T-helper 2 cell treated with Interferon-gamma antibody and Interleukin-4, amounts not matched to agents 5 μg/mL and 100 μg/mL, for 36 hours (primary cell): ENCODE measurements around the gene CCDC9.
A peak's percentile ranks its signal among the peaks of the same experiment; 100 is the strongest.
"Not testable (repeated sequence)": the region's sequence is repeated elsewhere in the genome, so short reads cannot be mapped to it uniquely, and the experiment has no call there.

Experiments used
- DNase-seq: peaks from one replicate; pipeline ENCODE4 v3.0.0; 2021; ENCODE audit warnings: low spot score
- H3K27ac Mint-ChIP-seq: one replicate; pipeline ENCODE4 v1.8.0; 2021; ENCODE audit warnings: mild to moderate bottlenecking, mixed read lengths
- H3K27me3 Mint-ChIP-seq: one replicate; pipeline ENCODE4 v1.8.0; 2021; ENCODE audit warnings: low read depth, mixed read lengths
- H3K36me3 Mint-ChIP-seq: one replicate; pipeline ENCODE4 v1.8.0; 2021; ENCODE audit warnings: low read depth, mixed read lengths
- H3K4me1 Mint-ChIP-seq: one replicate; pipeline ENCODE4 v1.8.0; 2021; ENCODE audit warnings: low read depth, mixed read lengths
- H3K4me3 Mint-ChIP-seq: one replicate; pipeline ENCODE4 v1.8.0; 2022; ENCODE audit warnings: mild to moderate bottlenecking, moderate library complexity, mixed read lengths
- H3K9me3 Mint-ChIP-seq: one replicate; pipeline ENCODE4 v1.8.0; 2021; ENCODE audit warnings: mixed read lengths

The CCDC9 gene

DNA sequence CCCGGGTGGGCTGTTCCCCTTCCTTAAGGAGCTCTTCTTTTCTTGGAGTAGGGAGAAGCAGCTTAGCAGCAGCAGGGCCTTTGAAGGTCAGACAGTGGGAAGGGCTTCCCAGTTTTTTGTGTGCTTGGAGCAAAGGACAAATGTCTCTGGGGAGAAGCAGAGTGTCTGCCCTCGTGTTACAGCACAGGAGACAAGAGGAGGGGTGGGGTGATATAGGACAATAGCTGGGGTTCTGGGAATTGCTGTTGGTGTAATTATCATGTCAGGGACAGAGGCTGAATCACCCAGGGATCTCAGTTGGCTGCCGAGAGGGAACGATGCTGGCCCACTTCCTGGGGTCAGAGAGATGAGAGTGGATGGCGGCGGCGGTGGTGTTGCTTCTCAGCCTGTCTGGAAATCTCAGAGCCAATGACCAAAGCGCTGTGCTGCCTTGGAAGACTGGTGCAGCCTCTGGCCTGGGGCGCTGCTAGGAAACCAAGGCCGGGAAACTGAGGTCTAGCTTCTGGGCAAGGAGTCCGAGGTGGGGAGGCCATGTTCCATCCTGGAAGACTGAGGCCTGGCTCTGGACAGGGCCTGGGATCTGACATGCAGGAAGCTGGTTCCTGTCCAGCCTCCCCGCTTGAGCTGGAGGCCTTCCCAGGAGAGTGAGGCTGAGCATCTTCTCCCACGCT is 19.6 kb downstream of the CCDC9 start:
- peak overlapping the region; percentile 72 for H3K4me3 Mint-ChIP-seq
- H3K36me3 Mint-ChIP-seq, result peaks cover 13% of the 10 kb centered on the region
- H3K27me3 Mint-ChIP-seq, result no peaks in the 10 kb centered on the region
- H3K4me1 Mint-ChIP-seq, result peaks cover 18% of the 10 kb centered on the region
- DNase-seq, result no peak
- H3K27ac Mint-ChIP-seq, result peak overlapping the region; percentile 60
- no peaks in the 10 kb centered on the region for H3K9me3 Mint-ChIP-seq

DNA sequence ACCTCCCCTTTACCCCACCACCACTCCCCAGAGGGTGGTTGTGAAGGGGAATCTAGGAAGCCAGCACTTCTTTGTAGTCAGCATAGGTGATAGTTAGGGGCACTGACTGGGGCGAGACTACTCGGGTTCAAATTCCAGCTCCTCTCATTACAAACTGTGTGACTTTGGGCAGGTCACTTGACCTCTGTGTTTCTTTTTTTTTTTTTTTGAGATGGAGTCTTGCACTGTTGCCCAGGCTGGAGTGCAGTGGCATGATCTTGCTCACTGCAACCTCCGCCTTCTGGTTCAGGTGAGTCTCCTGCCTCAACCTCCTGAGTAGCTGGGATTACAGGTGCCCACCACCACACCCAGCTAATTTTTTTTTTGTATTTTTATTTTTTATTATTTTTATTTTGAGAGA is 20.2 kb downstream of the CCDC9 start:
- H3K9me3 Mint-ChIP-seq, DNase-seq, H3K4me3 Mint-ChIP-seq, H3K27ac Mint-ChIP-seq, H3K27me3 Mint-ChIP-seq: not testable (repeated sequence)
- peaks cover 11% of the 10 kb centered on the region for H3K36me3 Mint-ChIP-seq
- peaks cover 18% of the 10 kb centered on the region for H3K4me1 Mint-ChIP-seq

DNA sequence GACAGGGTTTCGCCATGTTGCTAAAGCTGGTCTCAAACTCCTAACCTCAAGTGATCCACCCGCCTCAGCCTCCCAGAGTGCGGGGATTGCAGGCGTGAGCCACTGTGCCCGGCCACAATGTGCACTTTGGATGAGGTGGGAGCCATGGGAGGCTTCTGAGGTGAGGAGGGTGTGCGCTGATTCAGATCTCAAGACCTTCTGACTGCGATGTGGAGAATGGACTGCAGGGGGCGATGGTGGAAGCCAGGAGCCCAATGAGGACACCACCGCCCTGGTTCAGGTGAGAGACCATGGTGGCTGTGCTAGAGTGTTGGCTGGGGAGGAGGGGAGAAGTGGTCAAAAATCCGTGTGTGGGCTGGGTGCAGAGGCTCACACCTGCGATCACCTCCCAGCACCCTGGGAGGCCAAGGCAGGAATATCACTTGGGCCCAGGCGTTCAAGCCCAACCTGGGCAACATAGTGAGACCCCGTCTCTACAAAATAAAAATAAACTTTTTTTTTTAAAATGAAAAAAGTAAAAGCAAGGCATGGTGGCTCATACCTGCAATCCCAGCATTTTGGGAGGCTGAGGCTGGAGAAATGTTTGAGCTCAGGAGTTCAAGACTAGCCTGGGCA is 24.0 kb downstream of the CCDC9 start:
- Mint-ChIP-seq H3K4me3 (no peak overlapping the region), H3K36me3 (peaks cover 11% of the 10 kb centered on the region), H3K9me3 (no peaks in the 10 kb centered on the region), H3K27ac (no peak overlapping the region), H3K27me3 (no peaks in the 10 kb centered on the region), H3K4me1 (peaks cover 8% of the 10 kb centered on the region)
- peak; percentile 40 for DNase-seq

DNA sequence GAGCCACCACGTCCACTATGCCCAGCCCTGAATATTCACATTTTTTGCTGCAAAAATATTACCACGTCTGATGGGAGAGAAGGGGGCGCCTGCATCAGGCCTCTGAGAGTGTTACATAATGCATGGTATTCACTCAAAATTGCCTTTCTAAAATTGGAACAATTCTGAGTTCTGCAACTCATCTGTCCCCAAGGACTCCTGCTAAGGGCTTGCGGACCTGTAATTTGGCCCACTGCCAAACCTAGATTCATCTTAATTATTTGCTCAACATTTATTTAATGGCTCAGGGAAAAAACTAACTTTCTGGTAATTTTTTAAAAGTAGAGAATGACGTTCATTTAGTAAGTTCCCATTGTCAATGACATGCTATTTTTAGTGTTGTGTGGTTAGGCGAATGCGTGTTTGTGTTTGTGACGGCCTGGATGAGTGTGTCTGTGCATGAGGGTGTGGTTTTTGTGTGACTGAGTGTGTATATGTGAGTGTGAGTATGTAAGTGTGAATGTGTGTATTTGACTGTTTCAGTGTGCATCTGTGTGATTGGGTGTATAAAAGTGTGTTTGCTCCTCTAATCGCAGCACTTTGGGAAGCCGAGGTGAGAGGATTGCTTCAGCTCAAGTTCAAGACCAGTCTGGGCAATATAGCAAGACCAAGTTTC is 27.2 kb downstream of the CCDC9 start:
- H3K9me3 Mint-ChIP-seq, result no peaks in the 10 kb centered on the region
- H3K27ac Mint-ChIP-seq, result no peak overlapping the region
- no peak overlapping the region for H3K4me3 Mint-ChIP-seq
- H3K27me3 Mint-ChIP-seq, result no peaks in the 10 kb centered on the region
- no peaks in the 10 kb centered on the region for H3K4me1 Mint-ChIP-seq
- no peak for DNase-seq
- H3K36me3 Mint-ChIP-seq, result no peaks in the 10 kb centered on the region

DNA sequence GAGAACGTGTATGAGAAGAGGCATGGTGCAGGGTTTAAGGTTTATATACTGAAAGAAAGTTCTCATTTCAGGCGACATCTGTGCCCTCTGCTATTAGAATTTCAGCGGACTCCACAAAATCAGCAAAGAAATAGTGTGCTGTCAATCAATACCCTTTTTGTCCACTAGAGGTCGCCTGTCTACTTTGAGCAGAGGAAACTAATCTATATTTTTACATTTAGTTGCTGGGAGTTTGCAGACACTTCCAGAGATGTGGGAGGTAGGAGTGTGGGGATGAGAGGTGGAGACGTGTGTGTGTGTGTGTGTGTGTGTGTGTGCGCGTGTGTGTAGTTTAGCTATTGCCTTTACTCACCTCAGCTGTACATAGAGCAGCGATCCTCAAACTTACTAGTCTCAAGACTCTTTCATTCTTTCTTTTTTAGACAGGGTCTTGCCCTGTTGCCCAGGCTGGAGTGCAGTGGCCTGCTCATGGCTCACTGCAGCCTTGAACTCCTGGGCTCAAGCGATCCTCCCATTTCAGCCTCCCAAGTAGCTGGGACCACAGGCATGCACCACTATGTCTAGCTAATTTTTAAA is 28.1 kb downstream of the CCDC9 start:
- Mint-ChIP-seq H3K4me1 (no peaks in the 10 kb centered on the region), H3K36me3 (no peaks in the 10 kb centered on the region), H3K27me3 (no peaks in the 10 kb centered on the region), H3K9me3 (no peaks in the 10 kb centered on the region), H3K27ac (no peak overlapping the region), H3K4me3 (no peak overlapping the region)
- DNase-seq, result no peak

GRCh38 chr19:47296036-47296435 is 39.7 kb downstream of the CCDC9 start:
- H3K36me3 Mint-ChIP-seq, result no peaks in the 10 kb centered on the region
- H3K4me1 Mint-ChIP-seq, result peaks cover 8% of the 10 kb centered on the region
- no peak overlapping the region for H3K27ac Mint-ChIP-seq
- peak; percentile 64 for DNase-seq
- H3K4me3 Mint-ChIP-seq, result no peak overlapping the region
- H3K27me3 Mint-ChIP-seq, result no peaks in the 10 kb centered on the region
- H3K9me3 Mint-ChIP-seq, result no peaks in the 10 kb centered on the region

GRCh38 chr19:47300867-47301266 is 44.5 kb downstream of the CCDC9 start:
- not testable (repeated sequence) for H3K27ac Mint-ChIP-seq, H3K9me3 Mint-ChIP-seq, DNase-seq, H3K36me3 Mint-ChIP-seq, H3K27me3 Mint-ChIP-seq, H3K4me3 Mint-ChIP-seq
- peaks cover 13% of the 10 kb centered on the region for H3K4me1 Mint-ChIP-seq

- no peaks in the 10 kb centered on the region for H3K9me3 Mint-ChIP-seq
- no peak overlapping the region for H3K4me3 Mint-ChIP-seq
- H3K4me1 Mint-ChIP-seq, result peaks cover 9% of the 10 kb centered on the region
- no peaks in the 10 kb centered on the region for H3K36me3 Mint-ChIP-seq
- H3K27me3 Mint-ChIP-seq, result peaks cover 9% of the 10 kb centered on the region
- DNase-seq, result no peak
- no peak overlapping the region for H3K27ac Mint-ChIP-seq
These were observed 45.9 kb downstream of the CCDC9 start for GRCh38 chr19:47302249-47302648.

GRCh38 chr19:47303966-47304365 is 47.6 kb downstream of the CCDC9 start:
- DNase-seq, result no peak
- Mint-ChIP-seq H3K27ac (no peak overlapping the region), H3K9me3 (no peaks in the 10 kb centered on the region), H3K36me3 (no peaks in the 10 kb centered on the region), H3K4me3 (no peak overlapping the region), H3K4me1 (peaks cover 9% of the 10 kb centered on the region), H3K27me3 (peaks cover 9% of the 10 kb centered on the region)

DNA sequence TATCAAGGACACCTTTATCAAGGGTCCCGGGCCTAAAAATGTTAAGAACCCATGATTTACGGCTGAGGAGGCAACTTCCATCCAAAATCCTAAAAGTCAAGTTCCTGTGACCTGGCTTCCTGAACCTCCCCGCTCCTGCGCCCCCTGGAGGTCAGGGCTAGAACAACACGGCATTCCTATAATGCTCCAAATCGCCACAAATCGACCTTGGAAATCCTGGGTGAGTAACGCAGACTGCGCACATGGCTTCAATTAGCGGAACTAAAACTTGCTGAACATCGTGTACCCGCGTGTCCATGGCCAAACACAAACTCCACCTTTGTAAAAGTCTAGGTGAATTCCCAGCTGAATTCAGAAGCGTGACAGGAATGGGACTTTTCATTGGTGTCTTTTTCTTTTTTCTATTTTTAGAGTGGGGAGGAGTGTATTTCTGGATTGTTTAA is 49.0 kb downstream of the CCDC9 start:
- no peak overlapping the region for H3K4me3 Mint-ChIP-seq
- peaks cover 9% of the 10 kb centered on the region for H3K4me1 Mint-ChIP-seq
- H3K36me3 Mint-ChIP-seq, result no peaks in the 10 kb centered on the region
- DNase-seq, result peak; percentile 25
- H3K27me3 Mint-ChIP-seq, result peaks cover 9% of the 10 kb centered on the region
- no peaks in the 10 kb centered on the region for H3K9me3 Mint-ChIP-seq
- H3K27ac Mint-ChIP-seq, result no peak overlapping the region

- DNase-seq, result no peak
- Mint-ChIP-seq H3K27ac (no peak overlapping the region), H3K27me3 (peaks cover 11% of the 10 kb centered on the region), H3K4me3 (no peak overlapping the region), H3K4me1 (peaks cover 6% of the 10 kb centered on the region), H3K9me3 (no peaks in the 10 kb centered on the region), H3K36me3 (no peaks in the 10 kb centered on the region)
These were observed 50.0 kb downstream of the CCDC9 start for GRCh38 chr19:47306303-47306702.

- Mint-ChIP-seq H3K36me3 (no peaks in the 10 kb centered on the region), H3K27me3 (peaks cover 14% of the 10 kb centered on the region), H3K4me1 (peaks cover 6% of the 10 kb centered on the region), H3K27ac (no peak overlapping the region), H3K4me3 (no peak overlapping the region), H3K9me3 (no peaks in the 10 kb centered on the region)
- DNase-seq, result no peak
These were observed 52.7 kb downstream of the CCDC9 start for GRCh38 chr19:47309038-47309437.

GRCh38 chr19:47309608-47310007 is 53.3 kb downstream of the CCDC9 start, which contains the start of gene C5AR1:
TSS of gene C5AR1 (plus strand) at chr19:47309861. CDS start at chr19:47309896, 35 bp downstream.
- H3K27me3 Mint-ChIP-seq, result peaks cover 14% of the 10 kb centered on the region

GRCh38 chr19:47310323-47310722 is 54.0 kb downstream of the CCDC9 start:
- H3K4me3 Mint-ChIP-seq, result no peak overlapping the region
- H3K9me3 Mint-ChIP-seq, result no peaks in the 10 kb centered on the region
- H3K36me3 Mint-ChIP-seq, result no peaks in the 10 kb centered on the region
- peaks cover 12% of the 10 kb centered on the region for H3K27me3 Mint-ChIP-seq
- no peak overlapping the region for H3K27ac Mint-ChIP-seq
- peaks cover 2% of the 10 kb centered on the region for H3K4me1 Mint-ChIP-seq
- DNase-seq, result no peak

More at GRCh38 chr19:47309608-47310007, 53.3 kb downstream of the CCDC9 start, which contains the start of gene C5AR1:
- H3K4me3 Mint-ChIP-seq, result no peak within 1 kb of the TSS
- no peaks in the 10 kb centered on the region for H3K36me3 Mint-ChIP-seq
- no peak within 1 kb of the TSS for H3K27ac Mint-ChIP-seq
- H3K9me3 Mint-ChIP-seq, result no peaks in the 10 kb centered on the region
- H3K4me1 Mint-ChIP-seq, result peaks cover 6% of the 10 kb centered on the region
- DNase-seq, result no peak
